Measurements from ENCODE around the gene CLIC6. TPM values are rescaled to one million over a fixed set of nuclear protein-coding genes. Genes with fewer than 3 reads are reported as not detected.

CLIC6 gene
- total RNA-seq, 4 donors from 2014 or later = 0.37 to 6.2 (median 1.6) TPM

- TF ChIP-seq, protein P1, sequence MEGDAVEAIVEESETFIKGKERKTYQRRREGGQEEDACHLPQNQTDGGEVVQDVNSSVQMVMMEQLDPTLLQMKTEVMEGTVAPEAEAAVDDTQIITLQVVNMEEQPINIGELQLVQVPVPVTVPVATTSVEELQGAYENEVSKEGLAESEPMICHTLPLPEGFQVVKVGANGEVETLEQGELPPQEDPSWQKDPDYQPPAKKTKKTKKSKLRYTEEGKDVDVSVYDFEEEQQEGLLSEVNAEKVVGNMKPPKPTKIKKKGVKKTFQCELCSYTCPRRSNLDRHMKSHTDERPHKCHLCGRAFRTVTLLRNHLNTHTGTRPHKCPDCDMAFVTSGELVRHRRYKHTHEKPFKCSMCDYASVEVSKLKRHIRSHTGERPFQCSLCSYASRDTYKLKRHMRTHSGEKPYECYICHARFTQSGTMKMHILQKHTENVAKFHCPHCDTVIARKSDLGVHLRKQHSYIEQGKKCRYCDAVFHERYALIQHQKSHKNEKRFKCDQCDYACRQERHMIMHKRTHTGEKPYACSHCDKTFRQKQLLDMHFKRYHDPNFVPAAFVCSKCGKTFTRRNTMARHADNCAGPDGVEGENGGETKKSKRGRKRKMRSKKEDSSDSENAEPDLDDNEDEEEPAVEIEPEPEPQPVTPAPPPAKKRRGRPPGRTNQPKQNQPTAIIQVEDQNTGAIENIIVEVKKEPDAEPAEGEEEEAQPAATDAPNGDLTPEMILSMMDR (IDR thresholded peaks at IDR 0.05) = no peak
- ATAC-seq (ENCODE audit: low FRiP score) (no peak), DNase-seq (ENCODE audit: low spot score) (no peak)
Observed at GRCh38 chr21:34737115-34737514, 68.3 kb downstream of the CLIC6 start.

DNA sequence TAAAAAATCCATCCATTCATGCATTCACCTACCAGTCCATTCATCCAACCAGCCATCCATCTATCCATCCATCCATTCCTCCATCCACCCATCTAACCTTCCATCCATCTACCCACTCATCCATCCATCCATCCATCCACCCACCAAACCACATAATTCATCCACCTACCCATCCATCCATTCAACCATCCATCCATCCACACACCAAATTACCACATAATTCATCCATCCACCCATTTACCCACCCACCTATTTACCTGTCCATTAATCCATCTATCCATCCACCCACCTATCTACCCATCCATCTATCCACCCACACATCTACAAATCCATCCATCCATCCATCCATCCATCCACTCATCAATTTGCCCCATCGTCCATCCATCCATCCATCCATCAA is 71.4 kb downstream of the CLIC6 start:
- no peak for DNase-seq (ENCODE audit: low spot score)
- TF ChIP-seq, protein P1 (IDR thresholded peaks at IDR 0.05) = no peak
- ATAC-seq (ENCODE audit: low FRiP score) = no peak

DNA sequence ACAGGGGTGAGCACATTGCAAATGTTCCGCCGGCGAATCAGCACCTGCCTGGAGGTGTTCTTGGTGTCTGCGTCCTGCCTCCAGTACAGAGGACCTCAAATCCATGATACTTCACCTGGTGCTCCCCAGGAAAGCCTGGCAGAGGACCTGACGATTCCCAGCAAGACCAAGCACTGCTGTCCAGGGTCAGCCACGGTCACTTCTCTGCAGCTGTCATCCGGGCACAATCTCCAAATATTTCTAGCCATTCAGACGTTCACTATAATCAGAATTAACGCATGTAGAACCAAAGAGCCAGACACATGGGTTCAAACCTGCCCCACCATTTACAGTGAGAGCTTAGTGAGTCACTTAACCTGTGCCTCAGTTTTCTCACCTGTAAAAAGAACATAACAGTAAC is 74.5 kb downstream of the CLIC6 start:
- no peak for DNase-seq (ENCODE audit: low spot score)
- TF ChIP-seq, protein P1 (IDR thresholded peaks at IDR 0.05) = no peak
- ATAC-seq (ENCODE audit: low FRiP score) = no peak

DNA sequence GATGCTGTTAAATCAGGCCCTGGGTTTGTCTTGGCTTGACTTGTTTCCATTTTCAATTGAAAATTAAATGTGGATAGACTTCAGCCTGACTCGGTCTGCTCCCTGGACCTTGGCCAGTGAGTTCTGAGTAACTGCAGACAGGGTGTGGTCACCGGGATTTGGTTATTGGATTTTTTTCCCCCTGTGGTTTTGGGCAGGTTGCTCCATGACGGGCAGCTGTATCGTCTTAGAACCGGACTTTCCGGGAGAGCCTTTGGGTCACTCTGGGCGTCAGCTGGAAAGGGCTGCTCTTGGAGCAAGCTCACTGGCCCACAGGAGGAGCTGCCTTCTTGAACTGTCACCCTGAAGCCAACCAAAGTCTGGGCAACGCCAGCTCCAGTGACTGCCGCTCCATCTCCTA is 75.0 kb downstream of the CLIC6 start:
- TF ChIP-seq, protein P1 (IDR thresholded peaks at IDR 0.05) = no peak
- DNase-seq (ENCODE audit: low spot score) (no peak), ATAC-seq (ENCODE audit: low FRiP score) (peak; percentile 39)

DNA sequence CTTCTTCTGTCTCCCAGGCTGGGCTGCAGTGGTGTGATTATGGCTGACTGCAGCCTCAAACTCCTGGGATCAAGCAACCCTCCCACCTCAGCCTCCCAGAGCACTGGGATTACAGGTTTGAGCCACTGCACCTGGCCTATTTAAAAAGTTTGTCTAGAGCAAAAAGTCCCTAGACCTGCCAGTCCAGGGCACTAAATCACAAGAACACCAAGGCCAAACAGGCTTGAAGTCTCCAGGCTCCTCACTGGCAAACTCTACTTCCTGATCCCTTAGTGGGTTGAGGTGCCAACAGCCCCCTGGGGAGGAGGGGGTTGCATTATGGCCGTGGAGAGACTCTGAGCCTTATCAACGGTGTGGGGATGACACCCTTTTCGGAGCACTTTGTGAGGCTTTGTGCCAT is 76.0 kb downstream of the CLIC6 start:
- ATAC-seq (ENCODE audit: low FRiP score) (no peak), DNase-seq (ENCODE audit: low spot score) (no peak)
- TF ChIP-seq, protein P1 (IDR thresholded peaks at IDR 0.05) = no peak

GRCh38 chr21:34745557-34746255 is 76.9 kb downstream of the CLIC6 start:
- ATAC-seq (ENCODE audit: low FRiP score) (peak; percentile 79), DNase-seq (ENCODE audit: low spot score) (no peak)
- TF ChIP-seq, protein P1 (IDR thresholded peaks at IDR 0.05) = peak in 2 of 3 donors; percentile 49 to 73

DNA sequence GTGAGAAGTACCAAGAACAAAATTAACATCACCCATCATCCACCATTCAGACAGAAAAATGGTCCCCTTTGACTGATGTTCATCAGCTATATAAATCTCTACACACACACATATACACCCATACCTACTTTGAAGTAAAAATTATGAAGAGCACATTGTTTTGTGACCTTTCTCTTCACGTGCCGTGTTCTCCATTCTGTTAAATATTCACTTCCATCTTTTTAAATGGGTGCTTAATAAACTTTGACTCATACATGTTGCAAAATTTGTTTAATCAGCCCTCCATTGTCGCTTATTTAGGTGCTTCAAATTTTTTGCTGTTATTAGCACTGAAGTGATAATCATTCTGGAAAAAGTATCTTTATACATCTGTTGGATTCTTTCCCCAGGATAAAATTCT is 80.1 kb downstream of the CLIC6 start:
- DNase-seq (ENCODE audit: low spot score) (no peak), ATAC-seq (ENCODE audit: low FRiP score) (no peak)
- TF ChIP-seq, protein P1 (IDR thresholded peaks at IDR 0.05) = no peak

Measured in omental fat pad (tissue), 4 donors.